Measurements from ENCODE around the gene SARS1. TPM values are rescaled to one million over a fixed set of nuclear protein-coding genes. Genes with fewer than 3 reads are reported as not detected.
A peak's percentile ranks its signal among the peaks of the same experiment; 100 is the strongest.

Gene SARS1
- total and polyA plus RNA-seq, 2 of the 13 experiments (the other 11 are each of a cell fraction or from before 2014, with no cell fraction given): 103 to 134 TPM

DNA sequence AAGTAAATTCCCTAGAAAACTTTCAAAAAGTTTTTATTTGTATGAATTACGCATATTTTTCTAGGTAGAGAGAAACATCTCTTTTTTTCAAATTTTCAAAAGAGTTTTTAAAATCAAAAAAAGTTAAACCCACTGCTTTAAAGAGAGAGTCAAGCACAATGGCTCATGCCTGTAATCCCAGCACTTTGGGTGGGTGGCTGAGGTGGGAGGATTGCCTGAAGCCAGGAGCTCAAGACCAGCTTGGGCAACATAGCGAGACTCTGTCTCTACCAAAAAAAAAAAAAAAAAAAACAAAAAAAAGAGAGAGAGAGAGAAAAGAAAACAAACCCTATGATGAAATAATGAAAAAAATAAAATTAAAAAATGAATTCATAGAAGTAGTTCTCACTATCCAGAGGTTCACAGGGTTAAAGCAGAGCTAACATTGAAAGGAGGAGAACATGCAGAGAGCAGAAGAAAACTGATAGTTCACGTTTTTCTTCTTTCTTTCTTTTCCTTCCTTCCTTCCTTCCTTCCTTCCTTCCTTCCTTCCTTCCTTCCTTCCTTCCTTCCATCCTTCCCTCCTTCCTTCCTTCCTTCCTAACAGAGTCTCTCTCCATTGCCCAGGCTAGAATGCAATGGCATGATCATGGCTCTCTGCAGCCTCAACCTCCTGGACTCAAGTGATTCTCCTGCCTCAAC lies 30.5 kb upstream of the SARS1 start:
- H4K20me1 ChIP-seq (ENCODE audit: insufficient read depth, low read length): no peaks in the 10 kb centered on the region
- H3K36me3 ChIP-seq (replicated peaks in 1 of 2; ENCODE audit: control insufficient read depth in 1 of 2, insufficient read depth in 2 of 2, low read length in 2 of 2): no peaks in the 10 kb centered on the region
- no peak overlapping the region for H3K4me2 ChIP-seq (ENCODE audit: low read depth, low read length)
- H3K9me3 ChIP-seq (ENCODE audit: low read length): no peaks in the 10 kb centered on the region
- H3K79me2 ChIP-seq (ENCODE audit: insufficient read depth, low read length): no peaks in the 10 kb centered on the region
- ChIA-PET POLR2A (interaction anchor here (2.7 kb wide), 1 partner anchor 83 kb away, joined by 17 read pairs; no protein-coding TSS in a partner anchor), CTCF (ENCODE audit: low intra/inter-chr PET ratio, low total read pairs) (no interaction called here)
- no peak overlapping the region for H3K27ac ChIP-seq (ENCODE audit: extremely low read length, insufficient read depth, low read length)
- no peak for DNase-seq (ENCODE audit: low spot score)
- H3K4me3 ChIP-seq (replicated peaks in 1 of 3; ENCODE audit: insufficient read depth in 1 of 3, low read depth in 2 of 3, low read length in 3 of 3): no peak overlapping the region
- H2AFZ ChIP-seq (ENCODE audit: low read length): no peak overlapping the region
- intact Hi-C loops (cut with micrococcal nuclease; ENCODE audit: unreplicated experiment): loop anchor here (1.0 kb wide), 1 partner anchor 9 kb away; no protein-coding TSS in a partner anchor
- no peak for ATAC-seq
- no TSS peak for BruUV-seq (replicated peaks)
- in situ Hi-C loops (cut with HindIII; ENCODE audit: extremely low pct_ligation_motif_present, low pct_unique_long_range_greater_than_20kb): no loop called here
- WGBS (ENCODE audit: low lambda C conversion rate): 85% methylated on average over 3 of the region's 3 CpGs
- no peak for TF ChIP-seq REXO4 (CRISPR knock-in tag; IDR thresholded peaks at IDR 0.05; ENCODE audit: borderline replicate concordance)
- TF ChIP-seq, protein P1, sequence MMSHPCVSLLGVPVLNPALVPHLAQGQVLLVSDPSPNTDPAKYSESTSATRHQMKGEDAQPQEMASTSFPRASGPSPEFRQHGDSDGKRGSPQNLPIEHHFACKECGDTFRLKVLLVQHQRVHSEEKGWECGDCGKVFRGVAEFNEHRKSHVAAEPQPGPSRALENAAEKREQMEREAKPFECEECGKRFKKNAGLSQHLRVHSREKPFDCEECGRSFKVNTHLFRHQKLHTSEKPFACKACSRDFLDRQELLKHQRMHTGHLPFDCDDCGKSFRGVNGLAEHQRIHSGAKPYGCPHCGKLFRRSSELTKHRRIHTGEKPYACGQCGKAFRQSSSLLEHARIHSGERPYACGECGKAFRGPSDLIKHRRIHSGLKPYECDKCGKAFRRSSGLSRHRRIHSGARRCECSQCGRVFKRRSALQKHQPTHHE (CRISPR knock-in tag; IDR thresholded peaks at IDR 0.05; ENCODE audit: borderline replicate concordance): no peak
- H3K27me3 ChIP-seq (ENCODE audit: control insufficient read depth in 1 of 2, insufficient read depth in 2 of 2, low read length in 2 of 2): peaks cover under 1 to 4% of the 10 kb centered on the region in 2 experiments; a peak in 2 of 5 replicates
- peaks cover 74% of the 10 kb centered on the region for H3K4me1 ChIP-seq (ENCODE audit: insufficient read depth, low read length)
- FAIRE-seq: no peak
- no peak overlapping the region for H3K9ac ChIP-seq (ENCODE audit: insufficient read depth, low read depth, low read length)

DNA sequence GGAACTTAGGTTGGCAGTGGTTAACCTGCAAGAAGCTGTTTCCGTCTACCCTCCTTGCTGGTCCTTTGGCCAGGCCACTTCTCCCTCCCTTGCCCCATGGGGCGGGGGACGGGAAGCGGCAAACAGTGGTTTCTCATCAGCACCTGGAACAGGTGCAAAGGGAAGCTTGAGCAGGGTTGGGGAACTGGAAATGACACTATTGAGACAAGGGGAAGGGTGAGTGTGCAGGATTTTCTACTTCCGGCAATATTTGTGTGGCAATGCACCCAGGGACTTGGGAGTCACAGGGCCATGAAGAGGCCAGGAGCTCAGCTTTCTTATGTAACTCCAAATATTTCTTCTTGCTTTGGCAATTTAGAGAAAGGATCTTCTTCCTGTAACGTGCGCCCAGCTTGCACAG lies 29.0 kb upstream of the SARS1 start:
- Histone ChIP-seq H3K4me2 (ENCODE audit: low read depth, low read length) (peak overlapping the region; percentile 74), H3K36me3 (replicated peaks in 1 of 2; ENCODE audit: control insufficient read depth in 1 of 2, insufficient read depth in 2 of 2, low read length in 2 of 2) (no peaks in the 10 kb centered on the region), H2AFZ (ENCODE audit: low read length) (no peak overlapping the region), H3K4me3 (replicated peaks in 1 of 3; ENCODE audit: insufficient read depth in 1 of 3, low read depth in 2 of 3, low read length in 3 of 3) (peak overlapping the region in 1 of 3 experiments; percentile 39; a peak in 1 of 6 replicates), H3K79me2 (ENCODE audit: insufficient read depth, low read length) (no peaks in the 10 kb centered on the region), H3K27ac (ENCODE audit: extremely low read length, insufficient read depth, low read length) (no peak overlapping the region), H3K27me3 (ENCODE audit: control insufficient read depth in 1 of 2, insufficient read depth in 2 of 2, low read length in 2 of 2) (peaks cover 2 to 4% of the 10 kb centered on the region in 2 experiments; a peak in 2 of 5 replicates), H4K20me1 (ENCODE audit: insufficient read depth, low read length) (no peaks in the 10 kb centered on the region), H3K4me1 (ENCODE audit: insufficient read depth, low read length) (peaks cover 59% of the 10 kb centered on the region), H3K9ac (ENCODE audit: insufficient read depth, low read depth, low read length) (no peak overlapping the region; the same call in 1 of the 2 replicates), H3K9me3 (ENCODE audit: low read length) (no peaks in the 10 kb centered on the region)
- CTCF ChIA-PET (ENCODE audit: low intra/inter-chr PET ratio, low total read pairs): no interaction called here
- BruUV-seq (replicated peaks): no TSS peak
- FAIRE-seq (no peak), DNase-seq (ENCODE audit: low spot score) (no peak), ATAC-seq (no peak)
- 80% methylated on average over 7 of the region's 7 CpGs for WGBS (ENCODE audit: low lambda C conversion rate)
- TF ChIP-seq GABPA (IDR thresholded peaks at IDR 0.05; ENCODE audit: low read depth, low read length): no peak
- TF ChIP-seq GABPA (CRISPR knock-in tag; IDR thresholded peaks at IDR 0.05; ENCODE audit: low read depth): peak; percentile 56
- TF ChIP-seq, protein P2, sequence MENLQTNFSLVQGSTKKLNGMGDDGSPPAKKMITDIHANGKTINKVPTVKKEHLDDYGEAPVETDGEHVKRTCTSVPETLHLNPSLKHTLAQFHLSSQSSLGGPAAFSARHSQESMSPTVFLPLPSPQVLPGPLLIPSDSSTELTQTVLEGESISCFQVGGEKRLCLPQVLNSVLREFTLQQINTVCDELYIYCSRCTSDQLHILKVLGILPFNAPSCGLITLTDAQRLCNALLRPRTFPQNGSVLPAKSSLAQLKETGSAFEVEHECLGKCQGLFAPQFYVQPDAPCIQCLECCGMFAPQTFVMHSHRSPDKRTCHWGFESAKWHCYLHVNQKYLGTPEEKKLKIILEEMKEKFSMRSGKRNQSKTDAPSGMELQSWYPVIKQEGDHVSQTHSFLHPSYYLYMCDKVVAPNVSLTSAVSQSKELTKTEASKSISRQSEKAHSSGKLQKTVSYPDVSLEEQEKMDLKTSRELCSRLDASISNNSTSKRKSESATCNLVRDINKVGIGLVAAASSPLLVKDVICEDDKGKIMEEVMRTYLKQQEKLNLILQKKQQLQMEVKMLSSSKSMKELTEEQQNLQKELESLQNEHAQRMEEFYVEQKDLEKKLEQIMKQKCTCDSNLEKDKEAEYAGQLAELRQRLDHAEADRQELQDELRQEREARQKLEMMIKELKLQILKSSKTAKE (CRISPR knock-in tag; IDR thresholded peaks at IDR 0.05; ENCODE audit: borderline replicate concordance): no peak
- TF ChIP-seq FOSL1 (CRISPR knock-in tag; IDR thresholded peaks at IDR 0.05; ENCODE audit: borderline replicate concordance): no peak
- TF ChIP-seq, protein P3, sequence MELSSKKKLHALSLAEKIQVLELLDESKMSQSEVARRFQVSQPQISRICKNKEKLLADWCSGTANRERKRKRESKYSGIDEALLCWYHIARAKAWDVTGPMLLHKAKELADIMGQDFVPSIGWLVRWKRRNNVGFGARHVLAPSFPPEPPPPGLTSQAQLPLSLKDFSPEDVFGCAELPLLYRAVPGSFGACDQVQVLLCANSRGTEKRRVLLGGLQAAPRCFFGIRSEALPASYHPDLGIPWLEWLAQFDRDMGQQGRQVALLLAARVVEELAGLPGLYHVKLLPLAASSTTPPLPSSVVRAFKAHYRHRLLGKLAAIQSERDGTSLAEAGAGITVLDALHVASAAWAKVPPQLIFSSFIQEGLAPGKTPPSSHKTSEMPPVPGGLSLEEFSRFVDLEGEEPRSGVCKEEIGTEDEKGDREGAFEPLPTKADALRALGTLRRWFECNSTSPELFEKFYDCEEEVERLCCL (CRISPR knock-in tag; IDR thresholded peaks at IDR 0.05; ENCODE audit: borderline replicate concordance): no peak
- TF ChIP-seq KLF13 (CRISPR knock-in tag; IDR thresholded peaks at IDR 0.05): no peak
- POLR2A ChIA-PET: interaction anchor here (0.7 kb wide), 1 partner anchor 91 kb away, joined by 3 read pairs; no protein-coding TSS in a partner anchor
- in situ Hi-C loops (cut with HindIII; ENCODE audit: extremely low pct_ligation_motif_present, low pct_unique_long_range_greater_than_20kb) (no loop called here), intact Hi-C loops (cut with micrococcal nuclease; ENCODE audit: unreplicated experiment) (no loop called here)

Measured in HepG2 (cell line).